ENCODE measurements around the gene ITGA5.
"Not testable (repeated sequence)": the region's sequence is repeated elsewhere in the genome, so short reads cannot be mapped to it uniquely, and the experiment has no call there.

The ITGA5 gene

DNA sequence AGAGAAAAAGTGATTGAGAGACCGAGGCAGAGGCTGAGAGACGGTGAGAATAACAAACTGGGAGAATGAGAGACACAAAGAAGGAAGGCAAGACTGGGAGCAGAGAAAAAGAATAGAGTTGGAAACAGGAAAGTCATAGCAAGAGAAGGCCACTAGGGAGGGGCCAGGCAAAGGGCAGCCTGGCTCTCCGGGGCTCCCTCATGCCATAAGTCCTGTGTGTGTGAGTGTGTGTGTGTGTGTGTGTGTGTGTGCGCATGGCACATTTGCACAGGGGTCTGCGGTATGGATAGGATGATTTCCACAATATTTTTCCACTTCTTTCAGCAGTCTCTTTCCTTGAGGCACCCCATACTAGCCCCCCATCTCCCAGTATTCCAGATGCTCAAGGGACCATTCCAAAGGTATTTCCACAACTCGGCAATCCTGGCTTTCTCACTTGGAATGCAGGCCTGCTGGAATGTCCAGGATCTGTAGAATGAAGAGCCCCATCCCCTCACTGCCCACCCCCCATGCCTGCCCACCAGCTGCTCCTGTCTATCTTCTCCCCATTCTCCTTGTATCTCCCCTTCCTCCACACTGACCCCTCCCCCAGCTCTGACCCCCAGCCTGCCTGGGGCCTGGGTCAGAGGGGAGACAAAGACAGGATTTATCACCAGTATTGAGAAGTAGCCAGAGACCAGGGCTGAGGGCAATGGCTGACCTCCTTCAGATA is 63.8 kb downstream of the ITGA5 start:
- no peak for DNase-seq (ENCODE audit: low read depth in 4 of 4, low spot score in 1 of 4)

- not testable (repeated sequence) for DNase-seq (ENCODE audit: low read depth in 4 of 4, low spot score in 1 of 4)
These were observed 64.8 kb downstream of the ITGA5 start for GRCh38 chr12:54354271-54354670.

DNA sequence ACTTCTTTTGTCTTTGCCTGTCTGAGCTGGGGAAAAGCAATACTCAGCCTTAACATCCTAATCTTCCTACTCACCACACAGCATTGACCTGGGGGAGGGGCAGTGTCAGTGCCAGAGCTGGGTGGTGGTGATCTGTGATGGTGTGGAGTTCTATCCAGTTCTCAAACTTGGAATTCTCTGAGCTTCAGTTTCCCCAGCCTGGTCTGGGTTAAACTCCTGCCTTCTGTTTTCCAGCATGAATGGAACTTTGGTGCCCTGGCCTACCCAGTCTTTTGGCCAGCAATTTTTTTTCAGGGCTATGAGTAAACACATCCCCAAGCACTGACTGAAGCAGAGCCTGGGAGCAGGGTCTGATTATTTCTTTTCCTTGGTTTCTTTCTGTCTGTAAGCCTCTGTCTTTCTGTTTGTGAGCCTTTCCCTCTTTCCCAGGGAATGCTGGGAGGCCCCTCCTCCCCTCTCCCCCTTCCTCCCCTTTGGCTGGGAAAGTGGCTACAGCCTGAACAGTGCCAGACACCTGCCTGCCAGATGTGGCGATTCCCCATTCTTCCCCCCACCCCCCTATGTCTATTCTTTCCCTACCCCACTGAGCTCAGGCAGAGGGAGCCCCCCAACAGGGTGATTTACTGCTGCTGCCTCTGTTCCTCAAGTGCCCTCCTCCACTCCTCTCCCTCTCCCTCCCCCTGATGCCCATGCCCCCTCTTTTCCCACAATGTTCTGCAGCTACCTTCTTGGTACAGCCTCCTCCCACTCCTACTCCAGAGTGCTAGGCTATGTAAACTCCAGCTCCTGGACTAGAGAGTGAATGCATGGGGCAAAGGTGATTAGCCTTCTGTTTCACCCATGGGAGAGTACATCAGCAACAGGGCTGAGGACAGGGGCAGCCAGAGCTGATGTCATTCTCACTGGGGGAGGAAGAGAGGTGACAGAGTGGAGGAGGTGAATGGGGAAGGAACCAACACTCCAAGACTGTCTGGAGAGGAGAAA is 65.9 kb downstream of the ITGA5 start:
- DNase-seq (ENCODE audit: low read depth in 4 of 4, low spot score in 1 of 4), result no peak

DNA sequence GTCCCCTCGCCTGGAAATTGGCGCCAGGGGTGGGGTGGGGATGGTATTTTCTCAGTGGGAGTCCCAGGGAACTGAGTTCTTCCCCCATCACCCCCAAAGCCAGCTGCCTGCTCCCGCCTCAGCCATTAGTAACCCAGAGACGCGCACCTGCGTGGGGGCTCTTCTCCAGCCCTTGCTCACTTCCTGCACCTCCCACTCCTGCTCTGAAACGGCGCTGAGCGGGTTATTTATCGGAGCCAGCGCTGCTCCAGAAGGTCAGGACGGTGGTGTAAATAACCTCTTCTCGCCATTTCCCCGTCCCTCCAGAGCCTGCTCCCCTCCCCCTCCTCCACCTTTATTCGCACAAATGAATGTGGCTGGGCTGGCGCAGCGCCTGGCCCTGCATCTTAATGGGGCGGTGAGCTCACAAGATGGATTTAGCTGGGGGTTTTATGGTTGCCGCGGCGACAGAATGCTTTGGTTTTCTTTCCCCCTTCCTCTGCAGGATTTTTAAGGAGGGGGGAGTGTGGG is 67.0 kb downstream of the ITGA5 start:
- DNase-seq (ENCODE audit: low read depth in 4 of 4, low spot score in 1 of 4), result no peak

DNA sequence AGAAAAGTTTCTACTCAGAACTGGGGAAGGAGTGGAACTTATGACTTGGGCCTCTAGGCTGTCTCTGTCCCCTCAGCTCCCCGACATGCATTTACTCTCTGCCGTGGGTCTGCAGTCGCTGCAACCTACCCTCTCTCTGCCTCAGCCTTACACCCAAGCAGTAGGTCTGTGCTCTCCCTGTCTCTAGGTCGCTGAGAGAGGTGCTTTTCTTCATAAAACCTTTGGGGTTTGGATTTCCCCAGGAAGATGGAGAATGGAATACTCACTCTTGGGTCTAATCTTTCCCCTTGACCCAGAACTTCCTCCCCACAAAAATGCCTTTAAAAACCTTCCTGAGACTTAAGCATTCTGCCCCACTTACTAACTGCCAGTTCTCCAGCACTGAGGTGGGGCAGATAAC is 67.7 kb downstream of the ITGA5 start:
- no peak for DNase-seq (ENCODE audit: low read depth in 4 of 4, low spot score in 1 of 4)

DNA sequence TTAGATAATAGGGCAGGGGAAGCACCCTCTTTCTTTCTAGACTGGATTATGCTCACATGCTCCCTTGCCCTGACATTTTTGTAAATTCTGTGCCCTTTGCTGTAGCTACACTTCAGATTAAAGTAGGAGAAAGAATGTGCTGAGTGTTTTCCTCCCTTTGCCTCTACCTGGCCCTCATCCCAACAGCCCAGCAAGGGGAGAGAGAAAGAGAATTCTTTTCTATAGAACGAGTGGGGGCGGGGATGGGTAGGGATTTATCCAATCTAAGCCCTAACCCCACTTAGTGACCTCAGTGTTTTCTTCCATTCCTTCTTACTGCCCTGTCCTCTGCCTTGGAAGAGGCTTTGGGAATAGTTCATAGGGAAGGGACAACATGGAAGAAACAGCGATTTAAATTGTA is 68.3 kb downstream of the ITGA5 start:
- DNase-seq (ENCODE audit: low read depth in 4 of 4, low spot score in 1 of 4), result no peak

- no peak for DNase-seq (ENCODE audit: low read depth in 4 of 4, low spot score in 1 of 4)
These were observed 69.4 kb downstream of the ITGA5 start for GRCh38 chr12:54349679-54350078.

DNA sequence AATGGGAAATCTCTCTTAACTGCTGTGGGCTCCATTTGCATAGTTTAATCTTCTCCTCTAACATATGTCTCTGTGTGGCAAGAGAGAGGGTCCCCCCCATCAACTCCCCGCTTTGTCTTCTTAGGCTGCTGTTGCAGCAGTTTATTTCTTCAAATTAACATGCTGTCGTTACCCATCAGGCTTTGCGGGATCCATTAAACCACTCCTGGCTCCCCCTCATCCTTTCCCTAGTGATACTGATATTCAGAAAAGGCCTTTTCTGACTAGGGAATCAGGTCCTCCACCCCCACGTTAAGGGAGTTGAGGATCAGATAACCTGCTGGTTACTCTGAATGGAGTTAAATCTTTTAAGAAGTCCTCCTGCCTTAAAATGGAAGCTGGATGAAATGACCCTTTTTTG is 70.0 kb downstream of the ITGA5 start:
- DNase-seq (ENCODE audit: low read depth in 4 of 4, low spot score in 1 of 4), result no peak

Data from stimulated activated CD4-positive, alpha-beta T cell treated with anti-CD3 and anti-CD28 coated beads, Interleukin-1b, Interleukin-23, amount 100 ng/mL, for 24 hours (primary cell).